Kidney capillary endothelial cell (primary cell): ENCODE data around the gene NEGR1.

Experiments
- DNase-seq: peaks from one replicate; pipeline ENCODE4 v3.0.0-alpha.2; 2018; ENCODE audit warnings: low spot score

The NEGR1 gene

GRCh38 chr1:72230746-72231145, 51.6 kb downstream of the NEGR1 start:
- peak; percentile 16 for DNase-seq

- no peak for DNase-seq
Measured at GRCh38 chr1:72229893-72230292, 52.4 kb downstream of the NEGR1 start.

GRCh38 chr1:72227667-72228066, 54.7 kb downstream of the NEGR1 start:
- DNase-seq, result no peak

GRCh38 chr1:72224506-72224905, 57.8 kb downstream of the NEGR1 start:
- no peak for DNase-seq

GRCh38 chr1:72221811-72222210, 60.5 kb downstream of the NEGR1 start:
- DNase-seq, result no peak

GRCh38 chr1:72218141-72218739, 64.1 kb downstream of the NEGR1 start:
- DNase-seq, result no peak

- no peak for DNase-seq
Measured at GRCh38 chr1:72207059-72207458, 75.3 kb downstream of the NEGR1 start.

GRCh38 chr1:72202761-72203160, 79.6 kb downstream of the NEGR1 start:
- no peak for DNase-seq

GRCh38 chr1:72197786-72198185, 84.6 kb downstream of the NEGR1 start:
- DNase-seq, result no peak

GRCh38 chr1:72186733-72187307, 95.5 kb downstream of the NEGR1 start:
- peak; percentile 16 for DNase-seq

- DNase-seq, result no peak
Measured at GRCh38 chr1:72184099-72184701, 98.1 kb downstream of the NEGR1 start.

GRCh38 chr1:72182859-72183258, 99.5 kb downstream of the NEGR1 start:
- DNase-seq, result no peak

- peak; percentile 4 for DNase-seq
Measured at GRCh38 chr1:72178266-72178665, 104.1 kb downstream of the NEGR1 start.

GRCh38 chr1:72177711-72178110, 104.6 kb downstream of the NEGR1 start:
- no peak for DNase-seq

GRCh38 chr1:72170246-72170645, 112.1 kb downstream of the NEGR1 start:
- no peak for DNase-seq

GRCh38 chr1:72166426-72166825, 115.9 kb downstream of the NEGR1 start:
- peak; percentile 6 for DNase-seq

- no peak for DNase-seq
Measured at GRCh38 chr1:72150508-72150907, 131.8 kb downstream of the NEGR1 start.

- no peak for DNase-seq
Measured at GRCh38 chr1:72141875-72142274, 140.5 kb downstream of the NEGR1 start.

- peak; percentile 1 for DNase-seq
Measured at GRCh38 chr1:72140222-72140621, 142.1 kb downstream of the NEGR1 start.

GRCh38 chr1:72137656-72138055, 144.7 kb downstream of the NEGR1 start:
- no peak for DNase-seq

GRCh38 chr1:72129869-72130268, 152.5 kb downstream of the NEGR1 start:
- DNase-seq, result no peak

- DNase-seq, result no peak
Measured at GRCh38 chr1:72122099-72122880, 160.0 kb downstream of the NEGR1 start.

GRCh38 chr1:72119491-72119890, 162.8 kb downstream of the NEGR1 start:
- DNase-seq, result no peak
